ENCODE results near the gene SLC43A3.
"Not testable (repeated sequence)": the region's sequence is repeated elsewhere in the genome, so short reads cannot be mapped to it uniquely, and the experiment has no call there.

SLC43A3 gene

GRCh38 chr11:57361926-57362325, 65.0 kb downstream of the SLC43A3 start:
- Histone ChIP-seq H3K36me3 (replicated peaks; ENCODE audit: low read depth, low read length) (no peaks in the 10 kb centered on the region), H3K4me2 (ENCODE audit: low read length) (no peak overlapping the region), H2AFZ (ENCODE audit: low read depth, low read length) (no peak overlapping the region), H3K9me3 (ENCODE audit: insufficient read depth, low read length) (no peaks in the 10 kb centered on the region), H3K4me3 (ENCODE audit: low read length) (no peak overlapping the region), H3K9ac (ENCODE audit: low read length) (no peak overlapping the region), H3K27ac (ENCODE audit: low read length) (no peak overlapping the region), H3K4me1 (ENCODE audit: low read length) (peaks cover 27% of the 10 kb centered on the region), H4K20me1 (ENCODE audit: insufficient read depth, low read length) (no peaks in the 10 kb centered on the region), H3K27me3 (ENCODE audit: low read depth, low read length) (no peaks in the 10 kb centered on the region), H3K79me2 (ENCODE audit: low read length) (no peaks in the 10 kb centered on the region)
- no peak for TF ChIP-seq EZH2phosphoT487 (IDR thresholded peaks at IDR 0.05; ENCODE audit: low read depth)
- TF ChIP-seq, protein P1, sequence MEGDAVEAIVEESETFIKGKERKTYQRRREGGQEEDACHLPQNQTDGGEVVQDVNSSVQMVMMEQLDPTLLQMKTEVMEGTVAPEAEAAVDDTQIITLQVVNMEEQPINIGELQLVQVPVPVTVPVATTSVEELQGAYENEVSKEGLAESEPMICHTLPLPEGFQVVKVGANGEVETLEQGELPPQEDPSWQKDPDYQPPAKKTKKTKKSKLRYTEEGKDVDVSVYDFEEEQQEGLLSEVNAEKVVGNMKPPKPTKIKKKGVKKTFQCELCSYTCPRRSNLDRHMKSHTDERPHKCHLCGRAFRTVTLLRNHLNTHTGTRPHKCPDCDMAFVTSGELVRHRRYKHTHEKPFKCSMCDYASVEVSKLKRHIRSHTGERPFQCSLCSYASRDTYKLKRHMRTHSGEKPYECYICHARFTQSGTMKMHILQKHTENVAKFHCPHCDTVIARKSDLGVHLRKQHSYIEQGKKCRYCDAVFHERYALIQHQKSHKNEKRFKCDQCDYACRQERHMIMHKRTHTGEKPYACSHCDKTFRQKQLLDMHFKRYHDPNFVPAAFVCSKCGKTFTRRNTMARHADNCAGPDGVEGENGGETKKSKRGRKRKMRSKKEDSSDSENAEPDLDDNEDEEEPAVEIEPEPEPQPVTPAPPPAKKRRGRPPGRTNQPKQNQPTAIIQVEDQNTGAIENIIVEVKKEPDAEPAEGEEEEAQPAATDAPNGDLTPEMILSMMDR (IDR thresholded peaks at IDR 0.05; ENCODE audit: low read depth, low read length): no peak

GRCh38 chr11:57361420-57361819, 65.5 kb downstream of the SLC43A3 start:
- not testable (repeated sequence) for H3K79me2 ChIP-seq (ENCODE audit: low read length); H2AFZ ChIP-seq (ENCODE audit: low read depth, low read length); H3K9me3 ChIP-seq (ENCODE audit: insufficient read depth, low read length); H3K27me3 ChIP-seq (ENCODE audit: low read depth, low read length); H4K20me1 ChIP-seq (ENCODE audit: insufficient read depth, low read length); H3K4me3 ChIP-seq (ENCODE audit: low read length); H3K9ac ChIP-seq (ENCODE audit: low read length); H3K4me2 ChIP-seq (ENCODE audit: low read length); H3K36me3 ChIP-seq (replicated peaks; ENCODE audit: low read depth, low read length); H3K27ac ChIP-seq (ENCODE audit: low read length)
- peaks cover 27% of the 10 kb centered on the region for H3K4me1 ChIP-seq (ENCODE audit: low read length)

DNA sequence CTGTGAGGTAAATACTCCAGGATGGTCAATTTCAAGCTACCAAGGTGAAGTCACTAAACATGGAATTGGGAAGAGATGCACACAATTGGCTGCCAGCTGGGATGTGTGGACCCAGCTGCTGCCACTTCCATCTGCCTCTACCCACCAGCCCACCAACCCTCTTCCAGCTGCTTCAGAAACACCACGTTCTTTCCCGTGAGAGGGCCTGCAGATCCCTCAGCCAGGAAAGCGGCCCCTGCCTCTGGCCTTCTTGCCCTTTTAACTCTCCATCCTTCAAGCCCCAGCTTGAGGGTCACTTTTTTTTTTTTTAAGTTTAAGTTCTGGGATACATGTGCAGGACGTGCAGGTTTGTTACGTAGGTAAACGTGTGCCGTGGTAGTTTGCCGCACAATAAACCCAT, 65.9 kb downstream of the SLC43A3 start:
- Histone ChIP-seq H3K27me3 (ENCODE audit: low read depth, low read length) (no peaks in the 10 kb centered on the region), H4K20me1 (ENCODE audit: insufficient read depth, low read length) (no peaks in the 10 kb centered on the region), H3K9ac (ENCODE audit: low read length) (no peak overlapping the region), H3K36me3 (replicated peaks; ENCODE audit: low read depth, low read length) (no peaks in the 10 kb centered on the region), H3K4me3 (ENCODE audit: low read length) (no peak overlapping the region), H3K27ac (ENCODE audit: low read length) (no peak overlapping the region), H3K9me3 (ENCODE audit: insufficient read depth, low read length) (no peaks in the 10 kb centered on the region), H2AFZ (ENCODE audit: low read depth, low read length) (no peak overlapping the region), H3K79me2 (ENCODE audit: low read length) (no peaks in the 10 kb centered on the region), H3K4me1 (ENCODE audit: low read length) (peaks cover 27% of the 10 kb centered on the region), H3K4me2 (ENCODE audit: low read length) (no peak overlapping the region)
- TF ChIP-seq, protein P1 (IDR thresholded peaks at IDR 0.05; ENCODE audit: low read depth, low read length): no peak
- TF ChIP-seq EZH2phosphoT487 (IDR thresholded peaks at IDR 0.05; ENCODE audit: low read depth): no peak

DNA sequence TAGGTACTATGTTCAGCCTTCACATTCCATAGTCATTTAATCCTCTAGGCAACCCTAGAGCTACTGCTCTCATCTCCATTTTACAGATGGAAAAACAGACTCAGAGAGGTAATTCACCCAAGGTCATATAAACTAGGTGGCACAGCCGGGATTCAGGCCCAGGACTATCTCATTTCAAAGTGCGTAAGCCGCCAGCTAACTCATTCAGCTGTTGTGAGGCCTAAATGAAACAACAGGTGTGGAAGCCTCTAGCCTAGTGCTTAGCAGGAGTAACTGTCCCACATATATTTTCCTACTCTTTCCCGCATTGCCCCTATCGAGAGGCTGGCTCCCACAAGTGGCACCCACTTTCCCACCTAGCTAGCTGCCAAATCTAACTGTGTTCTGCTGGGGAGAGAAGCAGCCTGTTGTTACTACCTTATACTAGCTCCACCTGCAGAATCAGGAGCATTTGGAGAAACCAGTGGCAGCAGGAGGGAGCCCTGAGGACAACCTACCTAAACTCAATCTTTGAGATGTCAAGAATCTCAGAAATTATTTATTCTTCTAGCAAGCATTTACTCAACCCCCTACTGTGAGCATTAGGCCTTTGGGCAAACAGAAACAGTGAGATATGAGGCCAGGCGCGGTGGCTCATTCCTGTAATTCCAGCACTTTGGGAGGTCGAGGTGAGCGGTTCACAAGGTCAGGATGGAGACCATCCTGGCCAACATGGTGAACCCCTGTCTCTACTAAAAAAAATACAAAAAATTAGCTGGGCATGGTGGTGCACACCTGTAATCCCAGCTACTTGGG, 66.8 kb downstream of the SLC43A3 start:
- Histone ChIP-seq H3K27me3 (ENCODE audit: low read depth, low read length) (no peaks in the 10 kb centered on the region), H3K36me3 (replicated peaks; ENCODE audit: low read depth, low read length) (no peaks in the 10 kb centered on the region), H3K9ac (ENCODE audit: low read length) (no peak overlapping the region), H3K9me3 (ENCODE audit: insufficient read depth, low read length) (no peaks in the 10 kb centered on the region), H3K79me2 (ENCODE audit: low read length) (no peaks in the 10 kb centered on the region), H4K20me1 (ENCODE audit: insufficient read depth, low read length) (no peaks in the 10 kb centered on the region), H3K27ac (ENCODE audit: low read length) (no peak overlapping the region), H3K4me1 (ENCODE audit: low read length) (peaks cover 32% of the 10 kb centered on the region), H3K4me2 (ENCODE audit: low read length) (no peak overlapping the region), H2AFZ (ENCODE audit: low read depth, low read length) (no peak overlapping the region), H3K4me3 (ENCODE audit: low read length) (no peak overlapping the region)
- no peak for TF ChIP-seq EZH2phosphoT487 (IDR thresholded peaks at IDR 0.05; ENCODE audit: low read depth)
- TF ChIP-seq, protein P1 (IDR thresholded peaks at IDR 0.05; ENCODE audit: low read depth, low read length): no peak

All from OCI-LY3 (cell line).